HEK293T (cell line): ENCODE measurements around the gene DENND4C.

Experiments
- CTCF ChIA-PET: fragments of 350-600 bp; formaldehyde crosslinking; extraction: SDS; loops from one replicate; lab custom pipeline; 2021; ENCODE audit warnings: antibody characterized with exemption, inconsistent platforms; lab: Yijun Ruan, JAX
- POLR2A ChIA-PET: fragments of 350-600 bp; formaldehyde crosslinking; extraction: SDS; loops from one replicate; lab custom pipeline; 2020; ENCODE audit warnings: antibody characterized with exemption, inconsistent platforms; lab: Yijun Ruan, JAX
- DNase-seq: peaks from one replicate; pipeline ENCODE4 v3.0.0; 2012; ENCODE audit warnings: mixed read lengths; ENCODE audit errors: extremely low spot score
- ARNT ChIP-seq: fragments of 450-650 bp; IDR thresholded peaks from 2 replicates; pipeline ENCODE4 v1.6.1; 2017; ENCODE audit warnings: mild to moderate bottlenecking
- BHLHE40 ChIP-seq: fragments of 450-650 bp; IDR thresholded peaks from 2 replicates; pipeline ENCODE4 v1.6.1; 2016; ENCODE audit warnings: mild to moderate bottlenecking, moderate library complexity, borderline replicate concordance
- CTBP1 ChIP-seq: fragments of 450-650 bp; IDR thresholded peaks from 2 replicates; pipeline ENCODE4 v1.6.1; 2016; ENCODE audit warnings: borderline replicate concordance
- ELF4 ChIP-seq: fragments of 450-650 bp; IDR thresholded peaks from 2 replicates; pipeline ENCODE4 v1.6.1; 2017; ENCODE audit warnings: antibody characterized with exemption
- FOXA1 ChIP-seq: fragments of 450-650 bp; IDR thresholded peaks from 2 replicates; pipeline ENCODE4 v1.6.1; 2016; ENCODE audit warnings: mild to moderate bottlenecking
- FOXK2 ChIP-seq: fragments of 450-650 bp; IDR thresholded peaks from 2 replicates; pipeline ENCODE4 v1.6.1; 2016; ENCODE audit warnings: mild to moderate bottlenecking
- FOXM1 ChIP-seq: fragments of 450-650 bp; IDR thresholded peaks from 2 replicates; pipeline ENCODE4 v1.6.1; 2017; ENCODE audit warnings: mild to moderate bottlenecking, borderline replicate concordance
- HDGF ChIP-seq: fragments of 450-650 bp; IDR thresholded peaks from 2 replicates; pipeline ENCODE4 v1.6.1; 2017; ENCODE audit warnings: antibody characterized with exemption, borderline replicate concordance
- L3MBTL2 ChIP-seq: fragments of 450-650 bp; conservative IDR thresholded peaks from 2 replicates; pipeline ENCODE4 v1.6.1; 2016; ENCODE audit warnings: mild to moderate bottlenecking
- LEF1 ChIP-seq: fragments of 450-650 bp; IDR thresholded peaks from 2 replicates; pipeline ENCODE4 v1.6.1; 2017; ENCODE audit warnings: mild to moderate bottlenecking, borderline replicate concordance
- NFRKB ChIP-seq: fragments of 450-650 bp; IDR thresholded peaks from 2 replicates; pipeline ENCODE4 v1.6.1; 2016; ENCODE audit warnings: mild to moderate bottlenecking, moderate library complexity
- PKNOX1 ChIP-seq: fragments of 450-650 bp; IDR thresholded peaks from 2 replicates; pipeline ENCODE4 v1.6.1; 2016
- SP1 ChIP-seq: fragments of 450-650 bp; IDR thresholded peaks from 2 replicates; pipeline ENCODE4 v1.6.1; 2017
- SUZ12 ChIP-seq: fragments of 450-650 bp; IDR thresholded peaks from 2 replicates; pipeline ENCODE4 v1.6.1; 2016; ENCODE audit warnings: mild to moderate bottlenecking
- TARDBP ChIP-seq: fragments of 450-650 bp; IDR thresholded peaks from 2 replicates; pipeline ENCODE4 v1.6.1; 2016
- ZNF384 ChIP-seq: fragments of 450-650 bp; IDR thresholded peaks from 2 replicates; pipeline ENCODE4 v1.6.1; 2016

Gene DENND4C

GRCh38 chr9:19231904-19232822 is 1.7 kb downstream of the DENND4C start:
- DNase-seq = no peak
- POLR2A ChIA-PET = interaction anchor here (0.7 to 3.0 kb wide), 3 partner anchors 15 to 31 kb away, joined by 3 to 15 read pairs (median 10); no protein-coding TSS in a partner anchor
- CTCF ChIA-PET = no interaction called here
- TF ChIP-seq L3MBTL2 (no peak), FOXK2 (no peak), ZNF384 (peak; percentile 45; the same call in 1 of the 2 replicates), PKNOX1 (peak; percentile 69)

- TF ChIP-seq PKNOX1 (no peak), FOXM1 (no peak), HDGF (no peak), ELF4 (no peak)
- ChIA-PET CTCF (no interaction called here), POLR2A (interaction anchor here (0.7 to 3.0 kb wide), 2 partner anchors 15 to 31 kb away, joined by 3 to 15 read pairs; no protein-coding TSS in a partner anchor)
- DNase-seq = no peak
These were observed 2.3 kb downstream of the DENND4C start for GRCh38 chr9:19232823-19233194.

GRCh38 chr9:19233344-19233743 is 2.9 kb downstream of the DENND4C start:
- ChIA-PET CTCF (no interaction called here), POLR2A (no interaction called here)
- peak; percentile 45; the same call in 1 of the 2 replicates for TF ChIP-seq ZNF384
- TF ChIP-seq HDGF = no peak
- DNase-seq = no peak

GRCh38 chr9:19239955-19240354 is 9.5 kb downstream of the DENND4C start:
- TF ChIP-seq LEF1 (no peak), L3MBTL2 (no peak), FOXA1 (no peak), SUZ12 (no peak), NFRKB (no peak), SP1 (no peak), TARDBP (no peak), ZNF384 (no peak), FOXK2 (no peak), FOXM1 (no peak), PKNOX1 (no peak), ELF4 (no peak)
- DNase-seq = no peak
- POLR2A ChIA-PET = no interaction called here
- CTCF ChIA-PET = no interaction called here

GRCh38 chr9:19241728-19242127 is 11.2 kb downstream of the DENND4C start:
- POLR2A ChIA-PET = no interaction called here
- no peak for TF ChIP-seq HDGF
- TF ChIP-seq PKNOX1 = no peak
- no peak for TF ChIP-seq TARDBP
- no peak for TF ChIP-seq ARNT
- no peak for TF ChIP-seq SP1
- TF ChIP-seq FOXM1 = no peak
- TF ChIP-seq L3MBTL2 = no peak
- no peak for TF ChIP-seq LEF1
- TF ChIP-seq BHLHE40 = no peak
- TF ChIP-seq CTBP1 = no peak
- no peak for TF ChIP-seq FOXK2
- TF ChIP-seq FOXA1 = no peak
- TF ChIP-seq ZNF384 = no peak
- no peak for TF ChIP-seq SUZ12
- TF ChIP-seq NFRKB = no peak
- no peak for TF ChIP-seq ELF4
- CTCF ChIA-PET = no interaction called here
- no peak for DNase-seq

GRCh38 chr9:19243366-19244033 is 13.0 kb downstream of the DENND4C start:
- no peak for TF ChIP-seq ARNT
- no peak for TF ChIP-seq BHLHE40
- no peak for TF ChIP-seq LEF1
- no peak for TF ChIP-seq SUZ12
- no peak for TF ChIP-seq CTBP1
- no peak for TF ChIP-seq FOXK2
- TF ChIP-seq ZNF384 = no peak
- no peak for TF ChIP-seq PKNOX1
- no peak for TF ChIP-seq TARDBP
- POLR2A ChIA-PET = no interaction called here
- CTCF ChIA-PET = no interaction called here
- DNase-seq = no peak
